SK-N-MC (cell line): ENCODE measurements around the gene MYO16.

Experiments used
- EZH2 ChIP-seq: fragments of 200-600 bp; sonication (generic); IDR thresholded peaks from one replicate; pipeline ENCODE4 v1.6.1; 2017; ENCODE audit warnings: antibody characterized with exemption
- FOXP2 ChIP-seq: optimal IDR thresholded peaks from 2 replicates; pipeline ENCODE3; 2011; ENCODE audit warnings: mild to moderate bottlenecking, moderate library complexity; ENCODE audit not compliant: insufficient read depth; ENCODE audit errors: extremely low read length, control extremely low read depth
- POLR2AphosphoS5 ChIP-seq: IDR thresholded peaks from 2 replicates; pipeline ENCODE4 v1.6.1; 2012; ENCODE audit warnings: mild to moderate bottlenecking, low read depth, low read length, borderline replicate concordance

GRCh38 chr13:108711386-108711785 is 82.0 kb downstream of the MYO16 start:
- TF ChIP-seq EZH2 (no peak), POLR2AphosphoS5 (no peak), FOXP2 (no peak)
